Retina (tissue), 1 donor: ENCODE results near the gene PGGHG.

Experiments
- DNase-seq: peaks from one replicate; pipeline ENCODE4 v3.0.0-alpha.2; 2016

PGGHG gene

GRCh38 chr11:288478-289397, at the start of gene PGGHG:
Gene PGGHG (plus strand): TSS chr11:289126. CDS start chr11:289817, 691 bp downstream.
- peak; percentile 67 for DNase-seq

GRCh38 chr11:240315-240714, 48.6 kb upstream of the PGGHG start:
- no peak for DNase-seq

- no peak for DNase-seq
These were observed 47.3 kb upstream of the PGGHG start for GRCh38 chr11:241634-242033.

- no peak for DNase-seq
These were observed 44.5 kb upstream of the PGGHG start for GRCh38 chr11:244376-244775.

- no peak for DNase-seq
These were observed 39.9 kb upstream of the PGGHG start for GRCh38 chr11:249062-249461.

- no peak for DNase-seq
These were observed 38.7 kb upstream of the PGGHG start for GRCh38 chr11:250274-250673.

- DNase-seq, result peak; percentile 50
These were observed 38.1 kb upstream of the PGGHG start for GRCh38 chr11:250740-251299.

- DNase-seq, result no peak
These were observed 37.4 kb upstream of the PGGHG start for GRCh38 chr11:251550-251949.

GRCh38 chr11:252666-253065, 36.3 kb upstream of the PGGHG start:
- DNase-seq, result no peak

- no peak for DNase-seq
These were observed 35.6 kb upstream of the PGGHG start for GRCh38 chr11:253160-253885.

GRCh38 chr11:253886-254270, 35.0 kb upstream of the PGGHG start:
- no peak for DNase-seq

GRCh38 chr11:255176-255575, 33.8 kb upstream of the PGGHG start:
- no peak for DNase-seq

GRCh38 chr11:255816-256215, 33.1 kb upstream of the PGGHG start:
- no peak for DNase-seq

GRCh38 chr11:256952-257737, 31.8 kb upstream of the PGGHG start:
- DNase-seq, result no peak

GRCh38 chr11:257766-258493, 31.0 kb upstream of the PGGHG start:
- DNase-seq, result no peak

- DNase-seq, result no peak
These were observed 29.5 kb upstream of the PGGHG start for GRCh38 chr11:259413-259812.

- DNase-seq, result no peak
These were observed 27.3 kb upstream of the PGGHG start for GRCh38 chr11:261624-262023.

- no peak for DNase-seq
These were observed 22.1 kb upstream of the PGGHG start for GRCh38 chr11:266676-267439.

GRCh38 chr11:267491-267994, 21.4 kb upstream of the PGGHG start:
- no peak for DNase-seq

GRCh38 chr11:268716-269145, 20.2 kb upstream of the PGGHG start:
- DNase-seq, result peak; percentile 68
